NCI-H1694 (cell line): Measurements from ENCODE around the gene DIP2A.

Experiments
- DNase-seq: peaks from one replicate; lab custom pipeline; 2025; lab: John Stamatoyannopoulos, UW

The DIP2A gene

DNA sequence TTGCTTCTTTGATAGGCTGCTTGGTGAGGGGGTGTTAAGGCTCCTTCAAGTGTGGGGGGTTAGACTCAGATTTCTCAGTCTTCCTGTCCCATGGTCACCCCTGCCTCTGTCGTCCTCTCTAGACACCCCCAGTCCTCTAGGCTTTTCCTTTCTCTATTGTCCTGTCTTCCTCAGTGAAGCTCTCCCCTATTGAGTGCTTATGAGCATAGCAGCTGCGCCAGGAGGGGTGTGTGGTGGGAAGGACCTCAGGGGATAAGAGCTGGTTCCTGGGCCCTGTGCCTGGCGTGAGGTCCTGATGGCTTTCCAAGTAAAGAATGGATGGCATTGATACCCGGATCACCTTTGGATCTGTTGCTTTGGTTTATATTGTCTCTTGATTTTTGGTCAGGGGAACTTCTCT is 69.1 kb downstream of the DIP2A start:
- no peak for DNase-seq

DNA sequence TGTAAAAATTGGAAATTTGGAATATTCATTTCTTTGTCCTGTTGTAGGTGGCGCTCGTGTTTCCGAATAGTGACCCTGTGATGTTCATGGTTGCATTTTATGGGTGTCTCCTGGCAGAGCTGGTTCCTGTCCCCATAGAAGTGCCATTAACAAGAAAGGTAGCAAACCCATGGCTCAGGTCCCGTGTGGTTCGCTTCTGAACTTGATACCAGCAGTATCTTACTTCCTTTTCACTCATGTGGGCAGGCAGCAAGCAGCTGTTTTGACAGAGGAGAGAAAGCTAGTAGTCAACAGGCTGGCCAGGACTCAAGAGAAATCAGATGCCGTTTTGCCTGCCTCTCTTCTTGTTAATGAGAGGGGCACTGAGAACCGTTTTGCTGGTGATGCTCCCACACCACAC is 73.4 kb downstream of the DIP2A start:
- no peak for DNase-seq

DNA sequence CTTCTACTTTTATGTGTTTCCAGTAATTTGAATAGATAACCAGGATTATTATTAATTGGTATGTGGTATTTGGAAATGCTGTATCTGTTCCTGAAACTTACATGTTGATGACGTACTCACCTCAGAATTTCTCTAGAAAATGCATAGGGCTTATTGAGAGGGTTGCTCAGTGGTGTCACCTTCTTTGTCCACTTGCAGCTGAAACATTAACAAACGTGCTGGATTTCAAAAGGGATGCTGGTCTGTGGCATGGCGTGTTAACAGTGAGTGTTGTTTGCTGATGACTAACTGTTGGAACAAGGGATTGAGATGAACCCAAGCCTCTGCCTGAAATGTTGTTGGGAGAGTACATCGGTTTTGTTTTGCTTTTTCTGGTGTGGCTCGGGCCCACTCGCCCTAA is 78.3 kb downstream of the DIP2A start:
- DNase-seq: no peak

DNA sequence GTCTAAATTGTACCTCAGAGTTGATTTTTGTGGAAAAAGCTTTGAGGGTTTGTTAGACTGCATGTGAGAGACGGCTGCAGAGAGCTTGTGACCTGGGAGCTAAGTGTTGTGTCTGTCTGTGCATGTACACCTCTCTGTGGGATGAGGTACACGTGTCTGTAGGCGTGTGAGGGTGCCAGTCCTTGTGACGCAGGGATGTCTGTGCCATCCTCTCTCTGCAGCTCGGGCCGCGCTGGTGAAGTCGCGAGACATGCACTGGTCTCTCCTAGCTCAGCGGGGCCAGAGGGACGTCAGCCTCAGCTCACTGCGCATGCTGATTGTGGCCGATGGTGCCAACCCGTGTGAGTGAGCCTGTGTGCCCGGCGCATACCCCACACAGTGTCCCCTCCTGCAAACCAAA is 79.6 kb downstream of the DIP2A start:
- DNase-seq: no peak

DNA sequence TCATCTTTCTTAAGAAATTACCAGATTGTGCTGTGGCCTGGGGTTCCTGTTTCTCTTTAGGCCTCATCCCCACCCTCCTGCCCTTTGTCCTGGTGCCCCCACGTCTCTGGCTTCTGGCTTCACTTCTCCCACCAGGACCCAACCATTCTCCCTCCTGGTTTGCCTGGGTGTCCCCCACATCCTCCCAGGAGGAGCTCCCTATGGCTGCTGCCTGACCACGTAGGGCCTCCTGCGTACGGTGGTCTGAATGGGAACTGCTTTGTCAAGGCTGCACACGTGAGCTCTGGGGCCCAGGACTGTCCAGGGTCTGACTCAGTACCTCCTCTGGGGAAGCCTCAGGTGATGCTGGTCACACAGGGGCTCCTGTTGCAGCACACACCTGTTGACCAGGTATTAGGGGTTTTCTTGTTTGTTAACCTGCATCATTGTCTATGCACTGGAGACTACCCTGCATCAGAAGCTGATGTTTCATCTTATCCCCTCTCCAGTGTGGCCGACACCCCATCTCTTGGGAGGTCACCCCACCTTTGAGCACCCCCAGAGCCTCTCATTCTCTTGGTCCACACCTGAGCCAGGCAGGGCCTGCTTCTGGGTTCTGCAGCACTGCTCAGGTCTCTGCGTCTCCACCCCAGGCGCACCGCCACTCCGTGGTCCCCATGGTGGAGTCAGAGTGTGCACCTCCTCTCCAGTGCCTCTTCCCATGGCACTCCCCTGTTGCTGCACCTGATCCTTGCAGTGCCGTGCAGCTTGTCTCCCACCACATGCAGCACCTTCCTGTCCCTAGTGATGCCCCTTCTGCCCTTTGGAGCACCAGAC is 80.4 kb downstream of the DIP2A start:
- DNase-seq: no peak

DNA sequence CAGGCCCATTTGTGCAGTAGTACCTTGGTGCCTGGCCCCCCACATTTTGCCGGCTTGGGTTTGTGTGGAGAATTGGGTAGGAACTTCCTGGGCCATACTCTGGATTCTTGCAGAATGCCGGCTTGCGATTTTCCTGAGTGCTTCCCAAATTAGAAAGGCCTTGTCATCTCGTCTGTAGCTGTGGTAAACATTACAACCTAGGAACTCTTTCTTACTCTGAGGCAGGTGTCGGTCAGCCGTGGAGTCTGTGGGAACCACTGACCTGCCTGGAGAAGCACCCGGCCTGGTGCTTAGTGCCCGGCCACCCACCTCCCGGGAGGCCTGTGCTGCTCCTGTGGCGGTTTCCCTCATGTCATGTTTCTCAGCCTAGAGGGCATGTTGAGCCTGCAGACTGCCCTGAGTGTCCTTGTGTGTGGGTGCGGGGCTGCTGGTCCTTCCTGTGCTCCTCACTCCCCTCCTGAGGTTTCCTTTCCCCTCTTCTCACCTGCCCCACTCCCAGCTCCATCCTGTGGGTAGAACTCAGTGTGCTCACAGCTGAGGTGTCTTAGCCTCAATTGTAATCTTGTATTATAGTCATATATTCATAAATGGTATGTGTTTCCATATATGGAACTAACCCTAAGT is 81.5 kb downstream of the DIP2A start:
- no peak for DNase-seq

DNA sequence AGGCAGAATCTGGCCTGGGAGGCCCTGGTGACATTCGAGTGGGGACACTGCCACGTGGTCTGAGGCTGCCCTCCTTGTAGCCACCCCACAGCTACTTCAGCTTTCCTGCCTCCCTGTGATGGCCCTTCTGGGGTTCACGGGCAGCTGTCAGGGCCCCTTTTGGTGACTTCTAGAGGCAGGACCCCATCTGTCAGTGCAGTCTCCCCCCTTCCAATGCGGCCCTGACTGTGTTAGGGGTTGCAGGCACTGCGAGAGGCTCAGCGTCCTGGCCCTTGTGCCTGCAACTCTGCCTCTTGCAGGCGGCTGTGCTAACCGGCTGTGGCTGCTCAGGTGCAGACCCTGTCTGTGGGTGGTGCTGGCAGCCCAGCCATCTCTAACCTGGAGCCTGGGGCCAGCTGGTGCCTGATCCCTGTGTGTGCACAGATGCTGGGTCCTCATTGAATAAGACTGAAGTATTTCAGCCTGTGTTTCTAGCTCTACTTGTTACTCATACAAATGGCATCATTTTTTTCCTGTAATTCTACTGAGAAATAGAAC is 84.0 kb downstream of the DIP2A start:
- no peak for DNase-seq

DNA sequence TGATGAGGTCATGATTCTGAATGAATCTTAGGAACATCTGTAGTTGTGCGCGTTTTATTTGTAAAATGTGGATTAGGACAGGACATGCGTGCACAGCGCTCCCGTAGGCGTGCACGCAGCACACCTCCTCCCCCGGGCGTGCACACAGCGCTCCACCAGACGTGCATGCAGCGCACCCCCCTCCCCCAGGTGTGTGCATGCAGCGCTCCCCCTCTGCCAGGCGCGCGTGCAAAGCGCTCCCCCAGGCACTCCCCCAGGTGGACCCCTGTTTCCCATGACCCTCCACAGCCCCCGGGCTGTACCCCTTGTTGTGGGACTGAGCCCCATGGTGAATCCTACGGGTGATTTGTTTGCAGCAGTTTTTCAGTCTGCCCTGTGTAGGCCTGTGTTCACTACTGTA is 84.6 kb downstream of the DIP2A start:
- no peak for DNase-seq

DNA sequence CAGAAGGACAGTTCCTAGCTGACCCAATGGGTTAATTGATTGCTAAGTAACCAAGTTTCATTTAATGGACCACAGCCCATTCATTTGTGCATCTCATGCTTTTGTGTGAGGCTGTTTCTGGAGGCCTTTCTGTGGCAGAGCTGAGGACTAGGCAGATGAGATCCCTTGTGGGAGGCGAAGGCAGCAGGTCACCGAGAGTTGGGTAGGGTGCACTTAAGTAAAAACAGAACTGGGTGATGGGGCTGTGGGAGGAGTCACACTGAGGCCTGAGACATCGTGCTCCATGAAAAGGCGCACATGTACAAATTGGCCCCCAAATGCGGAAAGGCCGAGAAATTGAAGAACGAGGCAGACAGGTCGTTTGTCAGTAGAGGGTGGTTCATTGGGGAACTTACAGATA is 85.3 kb downstream of the DIP2A start:
- DNase-seq: no peak

DNA sequence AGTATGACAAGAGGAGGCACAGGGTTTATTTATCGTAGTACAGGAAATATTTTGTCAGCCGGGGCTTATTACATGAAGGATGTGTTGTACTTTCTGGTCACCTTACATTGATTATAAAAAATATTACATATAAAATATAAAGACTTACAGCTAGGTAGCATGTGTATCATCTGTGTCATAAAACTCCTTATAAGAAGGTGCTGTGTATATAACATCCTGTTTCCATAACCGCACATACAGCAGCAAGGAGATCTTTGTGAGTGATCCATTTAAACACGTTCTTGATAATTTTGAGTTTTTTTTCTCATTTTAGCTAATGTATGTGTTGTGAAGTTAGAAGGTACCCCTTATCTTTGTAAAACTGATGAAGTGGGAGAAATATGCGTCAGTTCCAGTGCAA is 86.1 kb downstream of the DIP2A start:
- DNase-seq: no peak

DNA sequence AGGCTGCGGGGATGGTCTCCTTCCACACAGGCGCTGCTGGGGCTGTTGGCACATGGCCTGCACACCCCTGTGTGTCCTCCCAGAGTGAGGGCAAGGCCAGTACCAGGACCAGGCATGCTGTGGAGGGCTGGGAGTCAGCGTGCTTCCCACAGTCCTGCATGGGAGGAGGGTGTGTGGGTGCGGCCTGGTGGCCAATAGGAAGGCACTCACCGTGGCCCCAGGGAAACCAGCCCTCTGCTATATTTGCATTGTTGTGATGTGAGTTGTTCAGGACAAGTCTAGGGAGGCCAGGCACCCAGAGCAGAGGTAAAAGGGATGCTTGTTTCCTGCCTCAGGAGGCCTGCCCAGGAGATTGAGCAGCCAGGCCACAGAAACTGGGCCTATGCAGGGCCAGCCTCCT is 86.7 kb downstream of the DIP2A start:
- no peak for DNase-seq

DNA sequence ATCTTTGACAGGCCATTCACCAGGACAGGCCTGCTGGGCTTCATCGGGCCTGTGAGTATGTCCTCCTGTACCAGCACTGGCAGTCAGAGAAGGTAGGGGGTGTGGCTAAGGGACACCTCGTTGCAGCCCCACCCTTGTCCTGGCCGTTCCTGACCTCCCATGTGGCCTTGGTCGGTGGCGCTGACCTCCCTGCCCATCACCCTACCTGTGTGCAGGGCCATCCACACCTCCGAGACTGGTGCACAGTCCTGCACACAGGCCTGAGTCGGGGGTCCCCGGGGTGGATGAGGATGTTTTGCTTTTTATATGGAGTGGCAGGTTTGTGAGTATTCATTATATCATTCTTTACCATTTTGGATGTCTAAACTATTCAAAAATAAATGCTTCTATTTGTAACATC is 87.2 kb downstream of the DIP2A start:
- no peak for DNase-seq

DNA sequence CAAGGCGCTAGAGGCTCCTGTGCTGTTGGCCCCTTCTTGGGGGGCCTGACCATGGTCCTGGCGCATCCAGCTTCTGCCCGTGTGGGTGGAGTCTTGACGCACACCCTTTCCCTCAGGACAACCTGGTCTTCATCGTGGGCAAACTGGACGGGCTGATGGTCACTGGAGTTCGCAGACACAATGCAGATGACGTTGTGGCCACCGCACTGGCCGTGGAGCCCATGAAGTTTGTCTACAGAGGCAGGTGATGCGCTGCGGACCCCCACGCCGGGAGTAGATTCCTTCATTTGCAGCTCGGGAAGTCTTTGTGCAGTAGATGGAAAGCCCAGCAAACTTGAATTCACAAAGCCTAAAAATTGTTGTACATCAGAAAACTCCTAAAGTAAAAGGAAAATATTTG is 88.1 kb downstream of the DIP2A start:
- no peak for DNase-seq

DNA sequence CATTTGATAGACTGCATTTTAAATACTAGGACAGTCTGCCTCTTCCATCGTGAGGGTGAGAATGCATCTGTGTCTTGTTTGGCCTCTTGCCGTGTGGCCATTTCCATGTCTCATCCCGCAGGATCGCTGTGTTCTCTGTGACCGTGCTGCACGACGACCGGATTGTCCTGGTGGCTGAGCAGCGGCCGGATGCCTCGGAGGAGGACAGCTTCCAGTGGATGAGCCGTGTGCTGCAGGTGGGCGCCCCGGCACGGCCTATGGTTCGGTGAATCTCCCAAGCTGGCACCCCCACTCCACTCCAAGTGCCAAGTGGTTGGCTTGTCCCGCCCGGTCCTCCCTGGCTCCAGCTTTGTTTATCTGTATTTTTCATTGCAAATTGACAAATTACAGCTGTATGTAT is 91.0 kb downstream of the DIP2A start:
- DNase-seq: no peak

DNA sequence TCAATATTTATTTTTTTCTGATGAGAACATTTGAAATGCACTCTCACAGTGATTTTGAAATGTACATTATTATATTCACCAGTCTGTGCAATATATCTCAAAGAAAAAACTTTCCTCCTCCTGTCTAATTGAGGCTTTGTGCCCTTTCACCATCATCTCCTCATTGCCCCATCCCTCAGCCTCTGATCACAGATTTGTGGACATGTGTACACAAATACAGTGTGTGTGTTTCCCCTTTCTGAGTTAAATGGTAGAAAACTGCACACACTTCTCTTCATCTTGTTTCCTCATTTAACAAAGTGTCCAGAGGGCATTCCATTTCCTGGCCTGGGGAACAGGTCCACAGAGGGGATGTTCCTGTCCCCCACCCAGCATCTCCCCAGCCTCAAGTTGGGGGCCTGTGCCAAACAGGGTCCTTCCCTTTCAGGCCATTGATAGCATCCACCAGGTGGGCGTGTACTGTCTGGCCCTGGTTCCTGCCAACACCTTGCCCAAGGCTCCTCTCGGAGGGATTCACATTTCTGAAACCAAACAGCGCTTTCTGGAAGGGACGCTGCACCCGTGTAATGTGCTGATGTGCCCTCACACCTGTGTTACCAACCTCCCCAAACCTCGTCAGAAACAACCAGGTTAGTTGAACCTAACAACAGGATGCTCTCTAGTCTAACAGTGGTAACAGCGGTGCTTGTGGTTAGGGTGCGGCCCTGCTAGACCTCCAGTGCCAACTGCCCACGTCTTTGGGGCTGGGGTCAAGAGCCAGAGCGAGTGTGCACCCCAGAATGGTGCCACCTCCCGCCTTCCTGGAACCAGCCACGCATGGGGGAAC is 91.6 kb downstream of the DIP2A start:
- no peak for DNase-seq

DNA sequence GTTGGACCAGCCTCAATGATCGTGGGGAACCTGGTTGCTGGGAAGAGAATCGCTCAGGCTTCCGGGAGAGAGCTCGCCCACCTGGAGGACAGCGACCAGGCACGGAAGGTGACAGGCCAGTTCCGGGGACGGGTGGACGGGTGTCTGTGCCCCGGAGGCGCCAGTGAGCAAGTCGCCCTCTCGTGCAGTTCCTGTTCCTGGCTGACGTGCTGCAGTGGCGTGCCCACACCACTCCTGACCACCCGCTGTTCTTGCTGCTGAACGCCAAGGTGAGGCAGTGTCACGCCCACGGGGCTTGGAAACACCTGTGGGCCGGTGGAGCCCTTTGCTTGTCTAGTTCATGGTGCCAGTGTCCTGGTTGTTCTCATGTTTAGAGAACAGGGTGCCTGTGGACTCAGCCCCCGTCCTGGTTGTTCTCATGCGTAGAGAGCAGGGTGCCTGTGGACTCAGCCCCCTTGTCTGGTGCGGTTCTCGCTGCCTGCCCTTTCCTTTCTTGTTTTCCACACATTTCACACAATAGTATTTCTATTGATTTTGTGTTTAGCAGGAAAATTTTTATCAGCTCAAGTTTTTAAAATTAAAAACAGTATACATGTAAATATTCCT is 93.0 kb downstream of the DIP2A start:
- no peak for DNase-seq

DNA sequence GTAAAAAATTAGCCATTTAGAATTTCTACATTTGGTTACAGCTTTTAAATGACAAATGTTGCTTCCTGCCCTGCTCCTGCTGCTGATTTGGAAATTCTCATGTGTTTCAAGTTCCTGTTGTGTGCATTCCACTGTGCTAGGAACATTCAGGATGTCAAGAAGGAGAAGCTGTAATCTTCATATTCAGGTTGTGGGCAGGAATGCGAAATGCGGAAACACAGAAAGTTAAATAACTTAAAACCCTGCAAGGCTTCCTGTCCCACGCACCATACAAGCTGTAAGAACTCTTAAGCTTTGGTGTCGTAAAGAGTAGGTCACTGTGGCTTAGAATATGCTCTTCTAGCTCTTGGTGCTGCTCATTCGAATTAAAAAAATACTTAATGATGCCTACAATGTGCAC is 93.6 kb downstream of the DIP2A start:
- DNase-seq: no peak

DNA sequence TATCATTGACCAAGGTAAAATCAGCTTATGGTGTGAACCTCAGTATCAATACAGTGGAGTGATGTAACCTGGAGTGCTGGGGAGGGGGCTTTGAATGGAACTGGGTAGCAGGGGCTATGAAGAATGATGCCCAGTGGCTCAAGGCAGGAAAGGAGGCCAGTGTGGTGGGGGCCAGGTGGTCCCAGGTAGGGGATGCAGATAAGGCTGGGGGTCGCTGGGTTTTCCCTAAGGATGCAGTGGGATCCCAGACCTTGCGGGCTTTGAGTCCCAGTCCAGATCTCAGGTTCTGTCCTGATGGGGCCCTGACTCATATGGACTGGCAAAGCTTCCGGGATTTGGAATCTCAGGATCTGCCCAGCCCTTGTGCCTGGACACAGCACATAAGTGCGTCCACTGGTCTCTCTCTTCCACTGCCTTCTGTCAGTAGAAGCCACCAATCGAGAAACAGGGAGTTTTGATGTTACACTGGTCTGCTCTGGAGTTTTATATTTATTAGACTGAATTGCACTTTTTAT is 94.2 kb downstream of the DIP2A start:
- DNase-seq: no peak

DNA sequence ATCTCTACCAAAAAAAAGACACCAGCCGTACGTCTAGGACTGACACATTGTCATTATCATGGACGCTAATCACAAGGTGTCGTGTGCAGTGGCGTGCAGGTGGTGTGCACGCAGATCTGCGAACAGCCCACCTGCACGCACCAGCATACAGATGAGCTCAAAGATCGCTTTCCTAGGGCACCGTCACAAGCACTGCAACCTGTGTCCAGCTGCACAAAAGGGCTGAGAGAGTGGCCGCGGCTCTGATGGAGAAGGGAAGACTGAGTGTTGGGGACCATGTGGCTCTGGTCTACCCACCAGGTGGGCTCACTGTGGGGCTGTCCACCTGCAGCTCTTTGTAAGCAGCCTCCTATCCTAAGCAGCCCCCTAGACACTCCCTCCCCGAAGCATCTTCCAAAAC is 95.3 kb downstream of the DIP2A start:
- DNase-seq: no peak

DNA sequence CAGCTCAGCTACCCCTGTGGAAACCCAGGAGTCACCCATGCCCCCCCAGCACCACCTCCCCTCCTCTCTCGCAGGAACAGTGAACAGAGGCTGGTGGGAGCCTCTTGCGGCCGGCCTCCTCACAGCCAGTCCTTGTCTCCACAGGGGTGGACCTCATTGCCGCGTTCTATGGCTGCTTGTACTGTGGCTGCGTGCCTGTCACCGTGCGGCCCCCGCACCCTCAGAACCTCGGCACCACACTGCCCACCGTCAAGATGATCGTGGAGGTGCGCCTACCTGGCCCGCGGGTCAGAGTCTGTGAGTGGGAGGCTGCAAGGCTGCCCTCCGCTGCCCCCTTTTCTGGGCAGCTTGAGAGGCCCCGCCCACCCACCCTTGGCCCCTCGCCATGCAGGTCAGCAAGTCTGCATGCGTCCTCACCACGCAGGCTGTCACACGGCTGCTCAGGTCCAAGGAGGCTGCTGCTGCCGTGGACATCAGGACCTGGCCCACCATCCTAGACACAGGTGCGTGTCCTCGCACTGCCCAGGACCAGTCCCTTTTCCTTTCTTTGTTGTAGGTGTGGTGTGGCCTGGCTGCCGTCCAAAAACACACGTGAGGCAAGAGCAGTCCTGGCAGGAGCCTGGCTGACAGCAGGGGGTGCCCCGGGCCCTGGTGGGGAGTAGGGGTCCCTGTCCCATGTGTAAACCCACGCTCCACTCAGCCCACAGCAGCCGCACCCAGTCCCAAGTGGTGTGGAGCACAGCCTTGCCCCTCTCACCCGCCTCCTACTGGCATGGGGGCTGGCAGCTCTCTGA is 95.9 kb downstream of the DIP2A start:
- DNase-seq: no peak

DNA sequence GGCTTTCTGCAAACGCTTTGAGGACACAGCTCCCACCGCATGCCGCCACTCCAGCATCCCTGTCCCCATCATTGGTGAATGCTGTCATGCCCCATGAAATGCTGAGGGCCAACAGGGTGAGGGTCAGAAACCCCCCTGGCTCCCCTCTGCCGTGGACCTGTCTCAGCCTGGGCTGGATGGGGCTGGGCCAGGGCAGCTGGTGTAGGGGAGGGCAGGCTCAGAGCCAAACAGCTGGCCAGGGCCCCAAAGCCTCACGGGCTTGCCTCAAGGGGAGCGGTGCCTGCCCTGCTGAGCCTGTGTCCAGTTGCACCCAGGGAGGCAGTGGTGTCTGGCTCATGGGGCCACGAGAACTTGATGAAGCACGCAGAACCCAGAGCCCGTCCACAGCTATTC is 96.5 kb downstream of the DIP2A start:
- no peak for DNase-seq
